H1 (cell line): ENCODE results near the gene DBF4. TPM values are rescaled to one million over a fixed set of nuclear protein-coding genes. Genes with fewer than 3 reads are reported as not detected.

Experiments
- CTCF ChIA-PET: fragments of 300-600 bp; sonication (Branson Sonifier 250); formaldehyde crosslinking; loops from one replicate; lab custom pipeline; 2021; ENCODE audit not compliant: partially characterized antibody; lab: Charles Lee
- POLR2A ChIA-PET: fragments of 300-600 bp; sonication (Branson Sonifier 250); formaldehyde crosslinking; loops from one replicate; lab custom pipeline; 2021; ENCODE audit warnings: inconsistent platforms; ENCODE audit not compliant: partially characterized antibody; lab: Charles Lee
- DNase-seq, 2 experiments: peaks; one replicate each; pipeline versions ENCODE4 v3.0.0 to v3.0.0-alpha.2; 2010 to 2022; ENCODE audit warnings: low spot score in 2 of 2, low read depth in 1 of 2, mixed read lengths in 1 of 2
- FAIRE-seq: peaks from 2 replicates; lab custom pipeline; 2011; peaks lifted over from hg19 to GRCh38; lab: Jason Lieb, UNC
- H2AFZ ChIP-seq: 2 replicates; pipeline ENCODE4 v1.8.1; 2012; ENCODE audit warnings: low read length, inconsistent platforms
- H2AK5ac ChIP-seq: 2 replicates; pipeline ENCODE4 v1.6.1; 2013; ENCODE audit warnings: low read depth, low read length
- H2BK120ac ChIP-seq: replicated peaks from 2 replicates; pipeline ENCODE3; 2013; ENCODE audit warnings: low read depth, low read length, inconsistent platforms
- H2BK12ac ChIP-seq: 2 replicates; pipeline ENCODE4 v1.6.1; 2013; ENCODE audit warnings: low read depth, low read length
- H2BK15ac ChIP-seq: 2 replicates; pipeline ENCODE4 v1.6.1; 2013; ENCODE audit warnings: low read length
- H2BK20ac ChIP-seq: 2 replicates; pipeline ENCODE4 v1.6.1; 2013; ENCODE audit warnings: low read length
- H2BK5ac ChIP-seq: 2 replicates; pipeline ENCODE4 v1.6.1; 2013; ENCODE audit warnings: low read depth, low read length
- H3K14ac ChIP-seq: 2 replicates; pipeline ENCODE4 v1.6.1; 2013; ENCODE audit warnings: inconsistent platforms; ENCODE audit not compliant: insufficient read length
- H3K18ac ChIP-seq: 2 replicates; pipeline ENCODE4 v1.6.1; 2013; ENCODE audit warnings: low read length; ENCODE audit errors: extremely low read depth
- H3K23ac ChIP-seq: 2 replicates; pipeline ENCODE4 v1.6.1; 2013; ENCODE audit warnings: inconsistent platforms; ENCODE audit not compliant: insufficient read length
- H3K23me2 ChIP-seq: 2 replicates; pipeline ENCODE4 v1.6.1; 2013; ENCODE audit warnings: low read depth, low read length
- H3K27ac ChIP-seq: 2 replicates; pipeline ENCODE4 v1.6.1; 2011; ENCODE audit warnings: low read depth, low read length, inconsistent platforms
- H3K27me3 ChIP-seq, 4 experiments: replicated peaks in 1 of 4; 1 replicate in 1 of 4; 2 replicates in 3 of 4; pipeline versions ENCODE4 v1.6.1 to v1.8.1; 2011 to 2013; ENCODE audit warnings: low read length in 3 of 4, mild to moderate bottlenecking in 3 of 4, inconsistent platforms in 2 of 4, mixed read lengths in 2 of 4, moderate library complexity in 1 of 4; ENCODE audit not compliant: control insufficient read depth in 3 of 4, insufficient read depth in 3 of 4; ENCODE audit errors: extremely low read depth in 1 of 4
- H3K36me3 ChIP-seq, 4 experiments: 2 replicates each; pipeline versions ENCODE4 v1.6.1 to v1.8.1; 2011 to 2013; ENCODE audit warnings: mild to moderate bottlenecking in 4 of 4, low read length in 3 of 4, moderate library complexity in 2 of 4, control low read depth in 1 of 4, inconsistent platforms in 1 of 4; ENCODE audit not compliant: insufficient read depth in 4 of 4, control insufficient read depth in 2 of 4
- H3K4ac ChIP-seq: replicated peaks from 2 replicates; pipeline ENCODE3; 2013; ENCODE audit warnings: low read length, low read depth, mixed read lengths, inconsistent platforms; ENCODE audit not compliant: insufficient read length
- H3K4me1 ChIP-seq, 4 experiments: replicated peaks in 1 of 4; 1 replicate in 1 of 4; 2 replicates in 3 of 4; pipeline versions ENCODE4 v1.6.1 to v1.8.1; 2011 to 2013; ENCODE audit warnings: low read length in 3 of 4, inconsistent platforms in 2 of 4, mixed read lengths in 1 of 4; ENCODE audit not compliant: insufficient read depth in 4 of 4, control insufficient read depth in 3 of 4
- H3K4me2 ChIP-seq, 2 experiments: 2 replicates each; pipeline versions ENCODE4 v1.6.1 to v1.8.1; 2011 to 2013; ENCODE audit warnings: low read depth in 2 of 2, low read length in 2 of 2, control low read depth in 1 of 2, inconsistent platforms in 1 of 2, mild to moderate bottlenecking in 1 of 2; ENCODE audit not compliant: insufficient read depth in 1 of 2
- H3K4me3 ChIP-seq, 4 experiments: fragments of 200-600, 300-600 bp in 1 of 4; sonication (generic), shearing (Covaris generic), sonication (Bioruptor Twin) in 1 of 4; 2 replicates each; pipeline versions ENCODE4 v1.5.1 to v1.8.1; 2011 to 2016; ENCODE audit warnings: low read length in 4 of 4, low read depth in 3 of 4, control low read depth in 2 of 4, inconsistent platforms in 2 of 4, mild to moderate bottlenecking in 2 of 4, mixed read lengths in 1 of 4, moderate library complexity in 1 of 4; ENCODE audit not compliant: insufficient read depth in 2 of 4; ENCODE audit errors: extremely low read depth in 1 of 4
- H3K56ac ChIP-seq: replicated peaks from 2 replicates; pipeline ENCODE3; 2013; ENCODE audit warnings: low read depth, mild to moderate bottlenecking, mixed read lengths, low read length, inconsistent platforms; ENCODE audit not compliant: insufficient read length
- H3K79me1 ChIP-seq: 2 replicates; pipeline ENCODE4 v1.6.1; 2013; ENCODE audit warnings: low read depth, low read length, control low read depth
- H3K79me2 ChIP-seq, 2 experiments: 2 replicates each; pipeline versions ENCODE4 v1.6.1 to v1.8.1; 2012 to 2013; ENCODE audit warnings: low read length in 2 of 2, mild to moderate bottlenecking in 2 of 2, inconsistent platforms in 1 of 2; ENCODE audit not compliant: insufficient read depth in 2 of 2, control insufficient read depth in 1 of 2
- H3K9ac ChIP-seq, 4 experiments: replicated peaks in 1 of 4; 1 replicate in 1 of 4; 2 replicates in 3 of 4; pipeline versions ENCODE4 v1.6.1 to v1.8.1; 2011 to 2013; ENCODE audit warnings: low read depth in 3 of 4, low read length in 3 of 4, control low read depth in 2 of 4, mild to moderate bottlenecking in 2 of 4, moderate library complexity in 2 of 4, inconsistent platforms in 1 of 4; ENCODE audit errors: extremely low read depth in 1 of 4
- H3K9me3 ChIP-seq, 2 experiments: 2 replicates each; pipeline versions ENCODE4 v1.6.1 to v1.8.1; 2012 to 2013; ENCODE audit warnings: mild to moderate bottlenecking in 2 of 2, moderate library complexity in 2 of 2, control low read depth in 1 of 2, inconsistent platforms in 1 of 2, low read depth in 1 of 2, low read length in 1 of 2, mixed read lengths in 1 of 2; ENCODE audit not compliant: insufficient read depth in 2 of 2
- H4K20me1 ChIP-seq, 2 experiments: replicated peaks in 1 of 2; 2 replicates each; pipeline versions ENCODE3 to v1.8.1; 2011 to 2013; ENCODE audit warnings: inconsistent platforms in 2 of 2, low read length in 2 of 2, mild to moderate bottlenecking in 1 of 2; ENCODE audit not compliant: insufficient read depth in 2 of 2, control insufficient read depth in 1 of 2
- H4K5ac ChIP-seq: 2 replicates; pipeline ENCODE4 v1.6.1; 2013; ENCODE audit warnings: low read length, low read depth, mixed read lengths, inconsistent platforms; ENCODE audit not compliant: insufficient read length
- H4K8ac ChIP-seq: 2 replicates; pipeline ENCODE4 v1.8.0; 2013; ENCODE audit warnings: mild to moderate bottlenecking, moderate library complexity, low read length, inconsistent platforms; ENCODE audit not compliant: insufficient read depth; ENCODE audit errors: extremely low read depth
- H4K91ac ChIP-seq: replicated peaks from 2 replicates; pipeline ENCODE3; 2013; ENCODE audit warnings: low read length, mixed read lengths, inconsistent platforms; ENCODE audit not compliant: insufficient read length
- ATF2 ChIP-seq: IDR thresholded peaks from 2 replicates; pipeline ENCODE4 v1.6.1; 2012; ENCODE audit warnings: low read length, inconsistent platforms
- BRCA1 ChIP-seq: IDR thresholded peaks from 2 replicates; pipeline ENCODE4 v1.6.1; 2012; ENCODE audit warnings: low read depth, low read length, improper control_type of control experiment
- CBX8 ChIP-seq: fragments of 300-800, 300-1000 bp; sonication (generic); IDR thresholded peaks from 2 replicates; pipeline ENCODE4 v1.7.1; 2016; ENCODE audit warnings: low read depth, low read length, borderline replicate concordance
- CHD2 ChIP-seq: IDR thresholded peaks from 2 replicates; pipeline ENCODE4 v1.6.1; 2012; ENCODE audit warnings: low read length, improper control_type of control experiment
- KDM5A ChIP-seq: fragments of 200-600 bp; IDR thresholded peaks from 2 replicates; pipeline ENCODE4 v1.7.1; 2012; ENCODE audit warnings: mild to moderate bottlenecking, low read length, inconsistent platforms, mixed read lengths
- MAX ChIP-seq: IDR thresholded peaks from 2 replicates; pipeline ENCODE4 v1.6.1; 2012; ENCODE audit warnings: inconsistent platforms
- NANOG ChIP-seq: IDR thresholded peaks from 2 replicates; pipeline ENCODE4 v1.6.1; 2011; ENCODE audit warnings: low read length, low read depth, mild to moderate bottlenecking, inconsistent platforms; ENCODE audit not compliant: insufficient read depth, poor library complexity, severe bottlenecking
- POU5F1 ChIP-seq: IDR thresholded peaks from 2 replicates; pipeline ENCODE4 v1.6.1; 2011; ENCODE audit warnings: low read depth, mild to moderate bottlenecking, low read length, moderate library complexity
- SP2 ChIP-seq: IDR thresholded peaks from 2 replicates; pipeline ENCODE4 v1.6.1; 2012; ENCODE audit warnings: mild to moderate bottlenecking, low read length, inconsistent platforms
- TBP ChIP-seq: IDR thresholded peaks from 2 replicates; pipeline ENCODE4 v1.6.1; 2011; ENCODE audit warnings: low read depth, low read length, improper control_type of control experiment
- WGBS, 2 experiments: shearing (Covaris generic) in 1 of 2; methylation state at CpG; one replicate each; pipeline versions ENCODE4 v1.1.6 to v1.1.7; 2013 to 2015; ENCODE audit warnings: low lambda C conversion rate in 2 of 2, mixed read lengths in 2 of 2, inconsistent platforms in 1 of 2, low coverage in 1 of 2, missing lambda C conversion rate in 1 of 2; ENCODE audit not compliant: insufficient replicate concordance in 2 of 2, insufficient coverage in 1 of 2, insufficient read length in 1 of 2; ENCODE audit errors: extremely low coverage in 1 of 2, missing lambda C conversion rate in 1 of 2; 5-methylcytosine and 5-hydroxymethylcytosine counted together
- polyA plus RNA-seq, 7 experiments: library from polyadenylated mRNA; depleted of rRNA in 3 of 7; stranded (reverse) in 5 of 7; unstranded in 2 of 7; fragments of >200 nt in 5 of 7; fragments of 200-250 nt in 2 of 7; gene quantifications; 1 replicate in 5 of 7; 2 replicates in 1 of 7; 4 replicates in 1 of 7; pipeline versions ENCODE4 v1.2.1 to v1.2.3, GENCODE V29; 2011 to 2013; ENCODE audit warnings: missing spikeins in 2 of 7, mixed read lengths in 2 of 7
- total RNA-seq: library from RNA; stranded (reverse); fragmentation: NEBNext Ultra II Directional; extraction: Animal tissue kit (Norgen Biotek cat#: 25700); gene quantifications from 2 replicates; pipeline ENCODE4 v1.2.1, GENCODE V29; 2021

DBF4 gene
- total and polyA plus RNA-seq, 2 of the 8 experiments (the other 6 are each of a cell fraction or from before 2014, with no cell fraction given) = 8.7 to 82.4 TPM

GRCh38 chr7:87933953-87934698 lies 57.8 kb downstream of the DBF4 start, which contains the start of gene ADAM22:
Gene ADAM22 (plus strand): TSS chr7:87934251. CDS start chr7:87934466, 215 bp downstream.
- peak within 1 kb of the TSS; percentile 77 for H4K91ac ChIP-seq
- peak within 1 kb of the TSS; percentile 47 for H3K56ac ChIP-seq
- no peaks in the 10 kb centered on the region for H3K79me1 ChIP-seq
- ChIA-PET CTCF (interaction anchor here (0.7 to 1.5 kb wide), 6 partner anchors 9 to 415 kb away, joined by 3 to 7 read pairs (median 3); no protein-coding TSS in a partner anchor), POLR2A (interaction anchor here (0.5 to 3.0 kb wide), 19 partner anchors 8 to 1631 kb away, joined by 3 to 15 read pairs (median 4); no protein-coding TSS in a partner anchor)
- H2BK20ac ChIP-seq = no peak within 1 kb of the TSS
- 2% methylated on average over 70 of the region's 70 CpGs; no CpG with 5 or more reads in 1 of the 2 experiments for WGBS, 2 experiments
- DNase-seq (peak; percentile 77 to 87), FAIRE-seq (no peak)
- peak within 1 kb of the TSS; percentile 76 to 87 (median 80) for H3K4me3 ChIP-seq
- no peak within 1 kb of the TSS for H2BK120ac ChIP-seq
- no peaks in the 10 kb centered on the region for H3K79me2 ChIP-seq
- H3K23ac ChIP-seq = no peak within 1 kb of the TSS
- H3K4ac ChIP-seq = no peak within 1 kb of the TSS
- H3K4me1 ChIP-seq = peaks cover 0 to 6% (median 3%) of the 10 kb centered on the region in 4 experiments; a peak in 4 of 7 replicates
- H4K8ac ChIP-seq = peak within 1 kb of the TSS; percentile 94
- H2AFZ ChIP-seq = peak within 1 kb of the TSS; percentile 96
- H3K27ac ChIP-seq = peak within 1 kb of the TSS; percentile 33; the same call in 1 of the 2 replicates
- H4K20me1 ChIP-seq = no peaks in the 10 kb centered on the region
- no peak within 1 kb of the TSS for H2BK12ac ChIP-seq
- no peak within 1 kb of the TSS for H3K14ac ChIP-seq
- peaks cover 0 to 3% (median 1%) of the 10 kb centered on the region in 4 experiments; a peak in 1 of 7 replicates for H3K27me3 ChIP-seq
- H4K5ac ChIP-seq = peak within 1 kb of the TSS; percentile 62
- no peaks in the 10 kb centered on the region for H3K9me3 ChIP-seq
- peak within 1 kb of the TSS; percentile 93 for H3K18ac ChIP-seq
- H3K9ac ChIP-seq = peak within 1 kb of the TSS; percentile 57 to 92 (median 85)
- peaks cover 0 to 6% (median under 1%) of the 10 kb centered on the region in 4 experiments; a peak in 2 of 8 replicates for H3K36me3 ChIP-seq
- H2BK5ac ChIP-seq = peak within 1 kb of the TSS; percentile 84; the same call in 1 of the 2 replicates
- peak within 1 kb of the TSS; percentile 86 to 94 for H3K4me2 ChIP-seq
- no peak within 1 kb of the TSS for H2AK5ac ChIP-seq
- H2BK15ac ChIP-seq = peak within 1 kb of the TSS; percentile 61; the same call in 1 of the 2 replicates
- peaks cover 12% of the 10 kb centered on the region for H3K23me2 ChIP-seq
- TF ChIP-seq BRCA1 = no peak
- no peak for TF ChIP-seq NANOG
- no peak for TF ChIP-seq CBX8
- no peak for TF ChIP-seq POU5F1
- no peak for TF ChIP-seq KDM5A
- TF ChIP-seq TBP = peak; percentile 84
- TF ChIP-seq CHD2 = peak; percentile 8; the same call in 1 of the 2 replicates
- no peak for TF ChIP-seq SP2
- TF ChIP-seq MAX = peak; percentile 78
- no peak for TF ChIP-seq ATF2
